NB4 (cell line): Measurements from ENCODE around the gene ZNF142.
A peak's percentile ranks its signal among the peaks of the same experiment; 100 is the strongest.

Experiments used
- DNase-seq: peaks from one replicate; pipeline ENCODE4 v3.0.0; 2010; ENCODE audit warnings: low read depth
- H3K4me3 ChIP-seq: one replicate; pipeline ENCODE4 v1.5.1; 2011; ENCODE audit warnings: mild to moderate bottlenecking, low read depth, low read length, moderate library complexity
- MYC ChIP-seq: IDR thresholded peaks from 2 replicates; pipeline ENCODE4 v1.6.1; 2011; ENCODE audit warnings: low read depth, low read length
- POLR2A ChIP-seq: IDR thresholded peaks from 2 replicates; pipeline ENCODE4 v1.6.1; 2011; ENCODE audit warnings: mild to moderate bottlenecking; ENCODE audit not compliant: insufficient read length; ENCODE audit errors: extremely low read depth
- TF ChIP-seq, protein P1 (sequence below): IDR thresholded peaks from one replicate; pipeline ENCODE4 v1.5.1; 2012; ENCODE audit warnings: low read depth, low read length
- TF ChIP-seq, protein P2 (sequence below): IDR thresholded peaks from 2 replicates; pipeline ENCODE4 v1.6.1; 2011; ENCODE audit warnings: low read depth, low read length

Gene ZNF142

DNA sequence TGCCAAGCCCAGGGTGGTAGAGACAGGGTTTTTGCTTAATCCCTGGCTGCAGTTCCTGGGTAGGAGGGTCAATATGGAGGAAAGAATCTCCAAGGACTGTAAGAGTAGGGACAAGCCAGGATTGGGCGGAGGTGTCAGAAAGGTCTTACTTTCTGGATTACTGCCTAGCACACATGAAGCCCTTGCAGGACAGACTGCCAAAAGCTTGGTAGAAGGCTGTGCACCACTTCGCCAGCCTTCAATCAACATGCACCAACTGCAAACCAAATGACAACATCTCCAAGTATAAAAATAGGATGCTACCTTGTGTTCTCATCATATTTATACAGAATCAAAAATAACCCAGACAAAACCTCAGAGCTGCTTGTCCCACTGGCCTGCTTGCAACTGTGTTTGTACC lies 3.7 kb downstream of the ZNF142 start:
- DNase-seq: no peak
- H3K4me3 ChIP-seq: no peak overlapping the region
- no peak for TF ChIP-seq POLR2A
- TF ChIP-seq, protein P1, sequence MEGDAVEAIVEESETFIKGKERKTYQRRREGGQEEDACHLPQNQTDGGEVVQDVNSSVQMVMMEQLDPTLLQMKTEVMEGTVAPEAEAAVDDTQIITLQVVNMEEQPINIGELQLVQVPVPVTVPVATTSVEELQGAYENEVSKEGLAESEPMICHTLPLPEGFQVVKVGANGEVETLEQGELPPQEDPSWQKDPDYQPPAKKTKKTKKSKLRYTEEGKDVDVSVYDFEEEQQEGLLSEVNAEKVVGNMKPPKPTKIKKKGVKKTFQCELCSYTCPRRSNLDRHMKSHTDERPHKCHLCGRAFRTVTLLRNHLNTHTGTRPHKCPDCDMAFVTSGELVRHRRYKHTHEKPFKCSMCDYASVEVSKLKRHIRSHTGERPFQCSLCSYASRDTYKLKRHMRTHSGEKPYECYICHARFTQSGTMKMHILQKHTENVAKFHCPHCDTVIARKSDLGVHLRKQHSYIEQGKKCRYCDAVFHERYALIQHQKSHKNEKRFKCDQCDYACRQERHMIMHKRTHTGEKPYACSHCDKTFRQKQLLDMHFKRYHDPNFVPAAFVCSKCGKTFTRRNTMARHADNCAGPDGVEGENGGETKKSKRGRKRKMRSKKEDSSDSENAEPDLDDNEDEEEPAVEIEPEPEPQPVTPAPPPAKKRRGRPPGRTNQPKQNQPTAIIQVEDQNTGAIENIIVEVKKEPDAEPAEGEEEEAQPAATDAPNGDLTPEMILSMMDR: no peak
- TF ChIP-seq, protein P2, sequence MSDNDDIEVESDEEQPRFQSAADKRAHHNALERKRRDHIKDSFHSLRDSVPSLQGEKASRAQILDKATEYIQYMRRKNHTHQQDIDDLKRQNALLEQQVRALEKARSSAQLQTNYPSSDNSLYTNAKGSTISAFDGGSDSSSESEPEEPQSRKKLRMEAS: no peak
- TF ChIP-seq MYC: no peak

DNA sequence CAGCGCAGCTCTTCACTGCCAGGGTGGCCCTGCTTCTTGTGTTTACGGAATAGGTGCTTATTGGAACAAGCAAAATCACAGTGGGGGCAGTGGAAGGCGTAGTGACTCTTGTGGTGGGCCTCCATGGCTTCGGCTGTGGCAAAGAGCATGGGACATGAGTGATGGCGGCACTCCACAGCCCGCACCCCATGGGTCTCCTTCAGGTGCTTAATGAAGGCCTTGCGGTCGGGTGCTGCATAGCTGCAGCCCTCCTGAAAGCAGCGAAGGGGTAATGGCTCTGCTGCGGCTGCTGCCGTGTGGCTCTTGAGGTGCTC lies 10.7 kb downstream of the ZNF142 start:
- no peak overlapping the region for H3K4me3 ChIP-seq
- TF ChIP-seq, protein P1: no peak
- TF ChIP-seq, protein P2: no peak
- TF ChIP-seq MYC: no peak
- no peak for TF ChIP-seq POLR2A
- no peak for DNase-seq

DNA sequence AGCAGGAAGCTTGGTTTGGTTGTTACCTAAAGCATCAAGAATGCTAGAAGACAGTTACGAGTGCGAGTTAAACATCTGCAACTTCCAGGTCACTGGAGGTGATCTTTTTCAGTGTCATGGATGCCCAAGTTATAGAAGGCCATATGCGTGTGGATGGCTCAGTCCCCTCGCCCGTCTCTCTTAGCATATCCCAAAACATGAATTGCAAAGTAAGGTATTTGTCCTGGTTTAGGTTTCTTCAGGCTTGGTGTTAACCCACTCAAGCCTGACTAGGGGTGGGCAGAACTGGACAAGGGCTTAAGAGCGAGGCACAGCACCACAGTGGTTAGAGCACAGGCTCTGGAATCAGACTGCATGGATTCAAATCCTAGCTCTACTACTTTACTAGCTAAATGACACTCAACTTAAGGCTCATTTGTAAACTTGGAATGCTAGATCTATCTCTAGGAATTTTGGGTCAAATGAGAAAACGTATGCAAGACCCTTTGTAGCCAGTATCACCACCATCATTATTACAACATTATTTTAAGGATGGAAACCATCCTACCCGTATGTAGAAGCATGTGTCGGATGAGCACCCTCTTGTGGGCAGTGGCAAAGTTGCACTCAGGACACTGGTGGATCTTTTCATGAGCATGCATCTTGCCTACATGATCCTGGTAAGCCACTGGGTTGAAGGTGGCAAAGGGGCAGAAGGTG lies 11.2 kb downstream of the ZNF142 start:
- TF ChIP-seq, protein P2: peak; percentile 69
- TF ChIP-seq MYC: no peak
- TF ChIP-seq, protein P1: peak; percentile 96
- peak; percentile 80 for DNase-seq

DNA sequence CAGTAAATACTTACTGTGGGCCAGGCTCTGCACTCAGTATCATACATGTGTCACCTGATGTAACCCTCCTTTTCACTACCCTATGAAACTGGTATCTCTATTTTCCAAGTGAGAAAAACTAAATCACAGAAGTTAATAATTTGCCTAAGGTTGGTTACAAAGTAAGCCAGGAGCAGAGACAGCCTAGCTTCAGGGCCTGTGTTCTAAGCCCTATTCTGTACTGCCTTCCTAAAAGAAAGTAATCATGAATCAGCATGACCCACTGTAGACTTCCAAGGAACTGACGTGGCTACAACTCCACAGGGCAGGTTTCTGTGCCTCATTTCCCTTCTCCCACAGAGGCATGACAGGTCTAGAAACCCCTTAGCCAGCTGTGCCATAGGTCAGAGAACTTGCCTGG lies 14.3 kb downstream of the ZNF142 start:
- TF ChIP-seq, protein P1: no peak
- no peak overlapping the region for H3K4me3 ChIP-seq
- DNase-seq: no peak

More for the DNA sequence above, 11.2 kb downstream of the ZNF142 start:
- no peak overlapping the region for H3K4me3 ChIP-seq

DNA sequence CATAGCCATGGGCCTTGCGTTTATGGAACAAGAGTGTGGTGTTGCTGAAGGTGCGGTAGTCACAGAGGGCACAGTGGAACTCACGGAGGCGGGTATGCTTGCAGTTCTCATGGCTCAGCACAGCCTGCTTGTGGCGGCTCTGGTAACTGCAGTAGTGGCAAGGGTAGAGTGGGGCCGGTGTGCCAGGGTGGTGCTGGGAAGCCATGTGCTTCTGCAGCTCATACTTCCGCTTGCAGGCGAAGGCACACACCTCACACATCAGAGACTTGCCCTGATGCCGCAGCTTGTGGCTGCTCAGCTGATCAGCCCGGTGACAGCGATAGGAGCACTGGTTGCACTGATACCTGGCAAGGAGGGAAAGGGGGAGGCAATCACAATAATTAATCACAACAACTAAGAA lies 14.7 kb downstream of the ZNF142 start:
- TF ChIP-seq, protein P1: no peak
- TF ChIP-seq, protein P2: no peak
- TF ChIP-seq MYC: no peak
- no peak for TF ChIP-seq POLR2A
- H3K4me3 ChIP-seq: no peak overlapping the region
- no peak for DNase-seq

DNA sequence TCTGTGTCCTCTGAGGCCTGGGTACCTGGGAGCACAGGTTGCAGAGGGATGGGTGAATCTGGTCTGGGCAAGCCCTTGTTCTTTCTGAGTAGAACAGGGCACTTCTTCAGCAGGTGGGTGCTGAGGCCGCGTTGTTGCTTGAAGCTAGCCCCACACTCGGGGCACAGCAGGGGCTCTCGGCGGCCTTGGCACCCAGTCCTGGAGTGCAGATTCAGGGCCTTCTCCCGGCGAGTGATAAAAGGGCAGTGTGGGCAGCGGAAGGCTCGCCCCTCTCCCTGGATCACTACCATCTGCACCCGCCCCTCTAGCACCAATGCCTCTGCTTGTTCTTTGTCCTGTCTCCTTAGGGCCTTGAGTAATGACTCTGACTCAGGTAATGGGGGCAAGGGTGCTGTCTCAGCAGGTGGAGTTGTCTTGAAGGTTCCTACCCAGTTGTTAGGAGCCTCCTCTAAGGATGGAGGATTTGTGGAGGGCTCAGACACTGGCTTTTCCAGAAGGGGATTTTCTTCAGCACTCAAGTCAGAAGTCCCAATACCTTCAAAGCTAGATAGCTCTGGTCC lies 15.6 kb downstream of the ZNF142 start:
- no peak for TF ChIP-seq POLR2A
- TF ChIP-seq, protein P1: no peak
- TF ChIP-seq MYC: no peak
- TF ChIP-seq, protein P2: no peak
- no peak for DNase-seq
- no peak overlapping the region for H3K4me3 ChIP-seq
